Activated naive CD4-positive, alpha-beta T cell treated with anti-CD3 and anti-CD28 coated beads for 36 hours (primary cell): ENCODE results near the gene TGFBRAP1. TPM values are rescaled to one million over a fixed set of nuclear protein-coding genes. Genes with fewer than 3 reads are reported as not detected.
A peak's percentile ranks its signal among the peaks of the same experiment; 100 is the strongest.

Source experiments
- CTCF ChIA-PET: fragments of 350-600 bp; sonication (Branson Sonifier 250); formaldehyde crosslinking; loops from one replicate; lab custom pipeline; 2021; ENCODE audit warnings: antibody characterized with exemption; lab: Charles Lee
- DNase-seq: peaks from one replicate; pipeline ENCODE4 v3.0.0-alpha.2; 2020
- H3K27ac Mint-ChIP-seq: one replicate; pipeline ENCODE4 v1.8.0; 2021; ENCODE audit warnings: mild to moderate bottlenecking, mixed read lengths
- H3K27me3 Mint-ChIP-seq: one replicate; pipeline ENCODE4 v1.8.0; 2021; ENCODE audit warnings: low read depth, mixed read lengths
- H3K36me3 Mint-ChIP-seq: one replicate; pipeline ENCODE4 v1.8.0; 2021; ENCODE audit warnings: low read depth, mixed read lengths
- H3K4me1 Mint-ChIP-seq: one replicate; pipeline ENCODE4 v1.8.0; 2021; ENCODE audit warnings: low read depth, mixed read lengths
- H3K4me3 Mint-ChIP-seq: one replicate; pipeline ENCODE4 v1.8.0; 2021; ENCODE audit warnings: mild to moderate bottlenecking, moderate library complexity, mixed read lengths
- H3K9me3 Mint-ChIP-seq: one replicate; pipeline ENCODE4 v1.8.0; 2021; ENCODE audit warnings: mixed read lengths
- intact Hi-C: fragments of 100-400 bp; cut with micrococcal nuclease; formaldehyde crosslinking; loops from one replicate; pipeline ENCODE4 v1.15.1; 2023
- total RNA-seq, 2 experiments: library from RNA; stranded (reverse); gene quantifications; one replicate each; pipeline ENCODE4 v1.2.3, GENCODE V29; 2021

The TGFBRAP1 gene
- total RNA-seq, 2 experiments from 2014 or later: 13.6 to 15.3 TPM

DNA sequence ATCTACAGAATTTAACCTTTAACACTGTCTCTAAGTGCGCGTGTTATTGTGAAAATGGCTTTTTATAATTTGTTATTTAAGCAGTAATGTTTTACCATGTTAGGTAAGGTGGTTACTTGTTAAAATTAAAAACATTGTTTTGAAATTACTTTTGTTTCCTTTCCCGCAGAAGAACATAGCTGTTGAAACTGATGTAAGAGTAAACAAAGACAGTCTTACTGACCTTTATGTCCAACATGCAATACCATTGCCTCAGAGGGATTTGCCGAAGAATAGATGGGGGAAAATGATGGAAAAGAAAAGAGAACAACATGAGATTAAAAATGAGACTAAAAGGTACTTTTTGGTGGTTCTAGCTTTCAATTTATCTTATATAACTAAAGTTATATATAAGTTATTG lies 9.9 kb upstream of the TGFBRAP1 start:
- no peaks in the 10 kb centered on the region for H3K9me3 Mint-ChIP-seq
- no peak overlapping the region for H3K27ac Mint-ChIP-seq
- no peak for DNase-seq
- H3K36me3 Mint-ChIP-seq: peaks cover 12% of the 10 kb centered on the region
- CTCF ChIA-PET: interaction anchor here (1.3 kb wide), 1 partner anchor 9 kb away, joined by 4 read pairs; no protein-coding TSS in a partner anchor
- H3K4me3 Mint-ChIP-seq: no peak overlapping the region
- intact Hi-C loops: loop anchor here (5.0 to 10.0 kb wide), 2 partner anchors 58 to 405 kb away; partner anchors contain the start of genes FHL2 and NCK2
- no peaks in the 10 kb centered on the region for H3K27me3 Mint-ChIP-seq
- H3K4me1 Mint-ChIP-seq: peaks cover 31% of the 10 kb centered on the region

GRCh38 chr2:105338020-105338385 lies 8.5 kb upstream of the TGFBRAP1 start:
- intact Hi-C loops: loop anchor here (5.0 to 10.0 kb wide), 2 partner anchors 59 to 407 kb away; partner anchors contain the start of genes FHL2 and NCK2
- Mint-ChIP-seq H3K36me3 (peaks cover 9% of the 10 kb centered on the region), H3K27ac (peak overlapping the region; percentile 89), H3K4me1 (peaks cover 31% of the 10 kb centered on the region), H3K9me3 (no peaks in the 10 kb centered on the region), H3K27me3 (no peaks in the 10 kb centered on the region), H3K4me3 (peak overlapping the region; percentile 99)
- DNase-seq: no peak
- CTCF ChIA-PET: interaction anchor here (0.6 to 1.1 kb wide), 2 partner anchors 100 to 239 kb away, joined by 3 read pairs; no protein-coding TSS in a partner anchor

DNA sequence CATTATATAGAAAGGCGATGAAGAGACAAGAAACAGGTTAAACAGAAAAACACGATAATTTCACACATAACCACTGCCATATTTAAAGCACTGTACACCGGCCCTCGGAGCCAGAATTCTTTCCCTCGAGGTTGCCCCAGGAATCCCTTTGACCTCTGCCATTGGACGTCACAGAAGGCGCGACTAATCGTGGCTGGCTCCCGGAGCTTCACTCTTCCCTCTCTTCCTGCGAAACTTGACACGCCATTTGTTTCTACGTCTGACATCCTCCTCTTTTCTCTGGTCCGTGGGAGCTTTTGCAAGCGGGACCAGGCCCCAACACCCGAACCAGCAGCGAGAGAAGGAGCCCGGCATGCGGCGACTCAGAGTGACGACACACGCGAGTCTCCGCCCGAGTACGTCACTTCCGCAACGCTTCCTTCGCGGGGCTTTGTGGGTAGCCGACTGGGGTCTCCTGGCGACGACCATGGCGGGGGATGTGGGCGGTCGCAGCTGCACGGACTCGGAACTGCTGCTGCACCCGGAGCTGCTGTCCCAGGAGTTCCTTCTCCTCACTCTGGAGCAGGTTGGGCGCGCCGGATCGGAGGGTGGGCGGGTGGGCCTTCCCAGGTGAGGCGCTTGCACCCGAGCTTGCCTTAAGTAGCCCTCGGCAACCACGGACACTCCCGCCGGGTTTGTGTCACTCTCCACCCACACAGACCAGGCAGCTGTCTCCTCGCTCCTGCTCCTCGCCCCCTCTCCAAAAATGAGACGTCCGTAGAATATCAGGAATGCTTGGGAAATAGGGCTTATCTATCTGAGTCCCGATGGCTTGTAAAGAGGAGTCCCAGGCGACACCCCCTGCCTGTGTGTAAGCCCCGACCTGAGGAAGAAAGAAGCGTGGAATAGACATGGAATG lies 7.8 kb upstream of the TGFBRAP1 start, which contains the start of gene C2orf49:
C2orf49 (plus strand) TSS at position 419 of the 898 bp plus-strand sequence; CDS start at position 467, 48 bp downstream.
- Mint-ChIP-seq H3K36me3 (peaks cover 6% of the 10 kb centered on the region), H3K9me3 (no peaks in the 10 kb centered on the region), H3K27ac (peak within 1 kb of the TSS; percentile 100), H3K27me3 (no peaks in the 10 kb centered on the region), H3K4me1 (peaks cover 31% of the 10 kb centered on the region), H3K4me3 (peak within 1 kb of the TSS; percentile 99)
- intact Hi-C loops: loop anchor here (1.0 to 10.0 kb wide), 3 partner anchors 8 to 407 kb away; partner anchors contain the start of genes FHL2, NCK2 and TGFBRAP1
- peak; percentile 92 for DNase-seq
- CTCF ChIA-PET: interaction anchor here (0.6 to 1.1 kb wide), 2 partner anchors 99 to 240 kb away, joined by 3 read pairs; no protein-coding TSS in a partner anchor

- Mint-ChIP-seq H3K9me3 (no peaks in the 10 kb centered on the region), H3K36me3 (peaks cover 5% of the 10 kb centered on the region), H3K27me3 (no peaks in the 10 kb centered on the region), H3K4me1 (peaks cover 31% of the 10 kb centered on the region), H3K4me3 (peak overlapping the region; percentile 99), H3K27ac (peak overlapping the region; percentile 100)
- DNase-seq: no peak
- intact Hi-C loops: loop anchor here (1.0 to 10.0 kb wide), 3 partner anchors 7 to 408 kb away; partner anchors contain the start of genes FHL2, NCK2 and TGFBRAP1
- CTCF ChIA-PET: no interaction called here
Observed at GRCh38 chr2:105336786-105337121, 7.2 kb upstream of the TGFBRAP1 start.

- CTCF ChIA-PET: interaction anchor here (1.4 to 1.5 kb wide), 2 partner anchors 9 to 47 kb away, joined by 4 read pairs; no protein-coding TSS in a partner anchor
- no peak overlapping the region for H3K4me3 Mint-ChIP-seq
Observed at GRCh38 chr2:105335469-105335868, 5.9 kb upstream of the TGFBRAP1 start.

GRCh38 chr2:105334211-105334610 lies 4.7 kb upstream of the TGFBRAP1 start:
- CTCF ChIA-PET: no interaction called here

More at GRCh38 chr2:105335469-105335868, 5.9 kb upstream of the TGFBRAP1 start:
- intact Hi-C loops: loop anchor here (5.0 to 10.0 kb wide), 2 partner anchors 62 to 409 kb away; partner anchors contain the start of genes FHL2 and NCK2
- Mint-ChIP-seq H3K4me1 (peaks cover 37% of the 10 kb centered on the region), H3K27ac (no peak overlapping the region), H3K27me3 (no peaks in the 10 kb centered on the region), H3K9me3 (no peaks in the 10 kb centered on the region), H3K36me3 (peaks cover 4% of the 10 kb centered on the region)
- no peak for DNase-seq

DNA sequence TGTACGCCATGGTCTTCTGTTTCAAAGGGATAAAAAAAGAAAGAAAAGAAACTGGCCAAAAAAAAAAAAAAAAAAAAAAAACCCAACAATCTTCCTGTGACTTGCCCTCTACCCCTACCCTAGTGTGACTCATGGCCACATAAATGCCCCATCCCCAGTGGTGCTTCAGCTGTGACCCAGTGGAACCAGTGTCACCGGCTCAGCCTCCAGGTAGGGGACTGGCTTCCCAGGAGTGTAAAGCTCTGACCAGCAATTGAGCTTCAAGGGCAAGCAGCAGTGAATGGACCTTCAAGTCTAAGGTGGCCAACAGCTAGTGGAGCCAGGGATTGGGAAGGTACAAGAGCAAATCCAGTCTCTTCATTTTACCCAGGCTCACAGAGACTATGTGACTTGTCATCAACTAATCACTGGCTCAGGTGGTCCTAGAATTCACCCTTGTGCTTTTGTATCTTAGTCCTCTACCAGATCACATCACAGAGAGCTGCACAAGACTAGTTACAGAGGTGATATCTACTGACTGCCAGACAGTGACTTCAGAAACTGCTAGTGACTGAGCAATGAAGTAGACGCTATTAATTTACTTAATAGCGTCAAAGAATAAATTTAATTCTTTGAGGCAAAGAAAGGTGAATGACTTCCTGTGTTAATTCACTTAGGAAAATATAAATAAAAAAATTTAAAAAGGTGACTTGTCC lies 1.3 kb upstream of the TGFBRAP1 start:
- CTCF ChIA-PET: interaction anchor here (0.7 to 1.3 kb wide), 2 partner anchors 9 to 38 kb away, joined by 3 to 4 read pairs; no protein-coding TSS in a partner anchor

More at GRCh38 chr2:105334211-105334610, 4.7 kb upstream of the TGFBRAP1 start:
- H3K4me3 Mint-ChIP-seq: no peak overlapping the region
- H3K27me3 Mint-ChIP-seq: no peaks in the 10 kb centered on the region
- no peaks in the 10 kb centered on the region for H3K9me3 Mint-ChIP-seq
- DNase-seq: no peak
- H3K27ac Mint-ChIP-seq: no peak overlapping the region
- peaks cover 4% of the 10 kb centered on the region for H3K36me3 Mint-ChIP-seq
- peaks cover 33% of the 10 kb centered on the region for H3K4me1 Mint-ChIP-seq
- intact Hi-C loops: loop anchor here (5.0 to 10.0 kb wide), 2 partner anchors 411 to 753 kb away; partner anchors contain the start of gene NCK2

GRCh38 chr2:105329197-105329554 lies 359 bp downstream of the TGFBRAP1 start:
- peaks cover 44% of the 10 kb centered on the region for H3K4me1 Mint-ChIP-seq
- CTCF ChIA-PET: interaction anchor here (1.4 kb wide), 1 partner anchor 9 kb away, joined by 3 read pairs; no protein-coding TSS in a partner anchor
- no peaks in the 10 kb centered on the region for H3K9me3 Mint-ChIP-seq
- no peaks in the 10 kb centered on the region for H3K27me3 Mint-ChIP-seq
- H3K4me3 Mint-ChIP-seq: peak overlapping the region; percentile 85
- peaks cover 2% of the 10 kb centered on the region for H3K36me3 Mint-ChIP-seq
- peak; percentile 21 for DNase-seq
- H3K27ac Mint-ChIP-seq: peak overlapping the region; percentile 81
- intact Hi-C loops: loop anchor here (1.0 to 5.0 kb wide), 2 partner anchors 8 to 292 kb away; partner anchors contain the start of genes C2orf49 and MRPS9

More for the DNA sequence above, 1.3 kb upstream of the TGFBRAP1 start:
- intact Hi-C loops: loop anchor here (1.0 to 10.0 kb wide), 3 partner anchors 414 to 863 kb away; partner anchors contain the start of genes NCK2 and UXS1
- peak; percentile 25 for DNase-seq
- H3K27ac Mint-ChIP-seq: peak overlapping the region; percentile 93
- peaks cover 4% of the 10 kb centered on the region for H3K36me3 Mint-ChIP-seq
- peak overlapping the region; percentile 87 for H3K4me3 Mint-ChIP-seq
- H3K9me3 Mint-ChIP-seq: no peaks in the 10 kb centered on the region
- H3K27me3 Mint-ChIP-seq: no peaks in the 10 kb centered on the region
- peaks cover 33% of the 10 kb centered on the region for H3K4me1 Mint-ChIP-seq

- peak overlapping the region; percentile 85 for H3K4me3 Mint-ChIP-seq
- intact Hi-C loops: loop anchor here (1.0 to 5.0 kb wide), 2 partner anchors 9 to 291 kb away; partner anchors contain the start of genes C2orf49 and MRPS9
- peaks cover 2% of the 10 kb centered on the region for H3K36me3 Mint-ChIP-seq
- peak; percentile 67 for DNase-seq
- H3K27me3 Mint-ChIP-seq: no peaks in the 10 kb centered on the region
- H3K4me1 Mint-ChIP-seq: peaks cover 50% of the 10 kb centered on the region
- peak overlapping the region; percentile 81 for H3K27ac Mint-ChIP-seq
- CTCF ChIA-PET: interaction anchor here (1.4 kb wide), 1 partner anchor 9 kb away, joined by 3 read pairs; no protein-coding TSS in a partner anchor
- no peaks in the 10 kb centered on the region for H3K9me3 Mint-ChIP-seq
Observed at GRCh38 chr2:105328281-105329196, 996 bp downstream of the TGFBRAP1 start.

DNA sequence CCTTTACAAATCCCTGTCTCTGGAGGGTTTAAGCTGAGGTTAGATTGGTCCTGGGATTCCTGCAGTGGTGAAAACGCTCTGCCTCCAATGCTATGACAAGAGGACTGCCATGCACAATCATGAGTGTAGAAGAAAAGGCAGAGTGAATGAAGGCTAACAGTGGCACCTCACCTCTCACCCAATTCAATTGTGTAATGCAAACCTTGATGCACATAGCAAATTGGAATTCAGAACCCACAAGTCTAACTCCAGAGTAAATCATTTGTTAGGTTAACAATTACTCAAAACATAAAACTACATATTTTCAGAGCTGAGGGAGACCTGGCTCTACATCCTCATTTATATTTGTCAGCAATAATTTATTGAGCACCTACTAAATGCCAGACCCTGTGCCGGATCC lies 1.8 kb downstream of the TGFBRAP1 start:
- intact Hi-C loops: loop anchor here (5.0 kb wide), 1 partner anchor 290 kb away; the partner anchor contains the start of gene MRPS9
- H3K27me3 Mint-ChIP-seq: no peaks in the 10 kb centered on the region
- CTCF ChIA-PET: no interaction called here
- peaks cover 58% of the 10 kb centered on the region for H3K4me1 Mint-ChIP-seq
- H3K36me3 Mint-ChIP-seq: peaks cover 5% of the 10 kb centered on the region
- no peaks in the 10 kb centered on the region for H3K9me3 Mint-ChIP-seq
- H3K27ac Mint-ChIP-seq: no peak overlapping the region
- no peak for DNase-seq
- peak overlapping the region; percentile 85 for H3K4me3 Mint-ChIP-seq
